NT2/D1 (cell line): ENCODE results near the gene HSD17B3.

Source experiments
- SUZ12 ChIP-seq: IDR thresholded peaks from 2 replicates; pipeline ENCODE4 v1.6.1; 2011; ENCODE audit not compliant: insufficient read length, insufficient read depth; ENCODE audit errors: extremely low read depth
- YY1 ChIP-seq: IDR thresholded peaks from 2 replicates; pipeline ENCODE4 v1.6.1; 2011; ENCODE audit not compliant: insufficient read length, insufficient read depth
- ZNF274 ChIP-seq: IDR thresholded peaks from 2 replicates; pipeline ENCODE4 v1.6.1; 2011; ENCODE audit warnings: mild to moderate bottlenecking, low read depth, low read length

DNA sequence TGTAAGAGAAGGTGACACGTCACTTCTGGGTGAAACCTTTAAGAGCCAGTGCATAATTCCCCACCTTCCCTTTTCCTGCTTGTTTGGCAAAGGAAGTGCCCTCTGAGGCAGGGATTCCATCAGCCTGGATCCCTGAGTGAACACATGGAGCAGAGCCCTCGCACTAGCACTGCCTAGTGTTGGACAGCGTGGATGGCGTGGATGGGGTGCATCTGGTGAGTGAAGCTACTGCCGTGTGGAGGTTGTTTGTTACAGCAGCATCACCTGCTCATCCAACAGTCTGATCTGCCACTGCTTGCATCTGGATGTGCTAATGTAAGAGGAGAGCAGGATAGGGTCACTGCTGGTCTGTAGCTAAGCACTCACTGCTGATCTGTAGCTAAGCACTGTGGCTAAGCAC is 46.3 kb upstream of the HSD17B3 start:
- TF ChIP-seq ZNF274 (no peak), YY1 (no peak), SUZ12 (no peak)
